Heart right ventricle (tissue), 16 donors: ENCODE data around the gene CLK2. TPM values are rescaled to one million over a fixed set of nuclear protein-coding genes. Genes with fewer than 3 reads are reported as not detected.
"Not testable (repeated sequence)": the region's sequence is repeated elsewhere in the genome, so short reads cannot be mapped to it uniquely, and the experiment has no call there.

Experiments used
- ATAC-seq, 8 donors: fragments of 200-7000 bp; cut with Tn5 transposase; one replicate each; pipeline ENCODE4 v1.9.1; 2020; ENCODE audit warnings: mild to moderate bottlenecking in 8 of 8, moderate library complexity in 8 of 8, moderate number of reproducible peaks in 1 of 8
- DNase-seq, 2 donors: peaks; one replicate each; pipeline ENCODE4 v3.0.0-alpha.2; 2020
- H3K27ac ChIP-seq, 10 donors: fragments of 200-600 bp; sonication (generic) in 2 of 10; one replicate each; pipeline versions ENCODE4 v1.5.0 to v1.8.0; 2020 to 2022; ENCODE audit warnings: mild to moderate bottlenecking in 3 of 10
- H3K27me3 ChIP-seq, 7 donors: fragments of 200-600 bp; one replicate each; pipeline ENCODE4 v1.8.0; 2021 to 2022; ENCODE audit warnings: mild to moderate bottlenecking in 2 of 7
- H3K36me3 ChIP-seq, 9 donors: fragments of 200-600 bp; sonication (generic) in 1 of 9; one replicate each; pipeline versions ENCODE4 v1.5.0 to v1.8.0; 2020 to 2022; ENCODE audit warnings: mild to moderate bottlenecking in 2 of 9
- H3K4me1 ChIP-seq, 9 donors: fragments of 200-600 bp; sonication (generic) in 1 of 9; one replicate each; pipeline versions ENCODE4 v1.5.0 to v1.8.0; 2020 to 2022; ENCODE audit warnings: mild to moderate bottlenecking in 4 of 9
- H3K4me3 ChIP-seq, 10 donors: fragments of 200-600 bp; sonication (generic) in 2 of 10; one replicate each; pipeline versions ENCODE4 v1.5.0 to v1.8.0; 2020 to 2022; ENCODE audit warnings: mild to moderate bottlenecking in 7 of 10, moderate library complexity in 2 of 10
- H3K9me3 ChIP-seq, 11 donors: fragments of 200-600 bp in 10 of 11; sonication (generic) in 2 of 11; one replicate each; pipeline versions ENCODE4 v1.5.0 to v1.8.0; 2013 to 2022; ENCODE audit warnings: mild to moderate bottlenecking in 2 of 11, control low read depth in 1 of 11, moderate library complexity in 1 of 11
- CTCF ChIP-seq, 9 donors: fragments of 200-600 bp; sonication (generic) in 2 of 9; IDR thresholded peaks; one replicate each; pipeline versions ENCODE4 v1.5.0 to v1.8.0; 2021 to 2022; ENCODE audit warnings: antibody characterized with exemption in 9 of 9, mild to moderate bottlenecking in 5 of 9, moderate library complexity in 1 of 9
- WGBS, 2 donors: extraction: QIAGEN DNeasy Blood & Tissue Kit; methylation state at CpG; one replicate each; pipeline ENCODE4 v1.1.7; 2013; ENCODE audit warnings: inconsistent platforms in 1 of 2; 5-methylcytosine and 5-hydroxymethylcytosine counted together
- intact Hi-C, 10 donors: fragments of 100-400 bp; cut with DNase I; formaldehyde crosslinking; loops; one replicate each; pipeline versions ENCODE4 v1.11.1 to v1.14.2; 2022
- polyA plus RNA-seq, 2 donors: library from polyadenylated mRNA; stranded (reverse); fragments of 200-250 nt; gene quantifications; one replicate each; pipeline ENCODE4 v1.2.3, GENCODE V29; 2013
- total RNA-seq, 10 donors: library from RNA; stranded (reverse); fragmentation: NEBNext Ultra II Directional in 3 of 10; extraction: Animal tissue kit (Norgen Biotek cat#: 25700) in 3 of 10; gene quantifications; one replicate each; pipeline versions ENCODE4 v1.2.1 to v1.2.4, GENCODE V29; 2021 to 2023
- donor health status: Arrhythmogenic right ventricular cardiomyopathy.
- donor health status: ischemic (EF 13 %, LVEDD 7.1; RV severe dilation, severe dysfunction).
- donor health status: healthy with polysubstance abuse.
- donor health status: DM: no; HTN: yes; CAD: no.
- donor health status: DM: no; HTN: no; CAD: no.
- donor health status: ischemic (EF 25% LVEDD 6.9; RV normal size, moderate dysfunction).
- donor health status: ischemic (EF 25% LVEDD 5.7; RV mildly dilated, moderate dysfunction).
- donor health status: healthy.
- donor health status: DM: yes; HTN: yes; CAD: no.
- donor health status: Ischemic cardiomyopathy.
- donor health status: ischemic (EF 35%, LVEDD 5.7; RV mildly dilated, moderate dysfunction).
- donor health status: nonischemic (EF 11% LVEDD 7.7; RV severe dilation, severe dysfunction).
- donor health status: DM: yes; HTN: yes; CAD: no.
- donor health status: PGD.
- donor health status: ischemic (EF 29% LVEDD 5.4; RV normal size, mild dysfunction).
- donor health status: nonischemic (EF 23%, LVEDD 6.1; RV moderate dilation, normal function).

Gene CLK2
- total and polyA plus RNA-seq, 12 donors: 12.5 to 47.1 (median 18.0) TPM

GRCh38 chr1:155228096-155228427 is 45.2 kb downstream of the CLK2 start:
- Histone ChIP-seq H3K27ac (peak overlapping the region in 9 of 10 donors; percentile 42 to 91 (median 88)), H3K27me3 (no peaks in the 10 kb centered on the region), H3K4me1 (peaks cover 6 to 49% (median 21%) of the 10 kb centered on the region in 9 donors), H3K9me3 (no peaks in the 10 kb centered on the region), H3K4me3 (peak overlapping the region in 9 of 10 donors; percentile 37 to 73 (median 62)), H3K36me3 (no peaks in the 10 kb centered on the region)
- no peak for ATAC-seq
- WGBS, 2 donors: 50 to 51% methylated on average over 9 of the region's 9 CpGs
- intact Hi-C loops: loop anchor here in 2 of 10 donors (5.0 to 10.0 kb wide), 2 partner anchors 51 to 53 kb away; partner anchors contain the start of genes KRTCAP2 (in 1 of the 2) and TRIM46 (in 1 of the 2)
- DNase-seq: no peak
- no peak for TF ChIP-seq CTCF (IDR thresholded peaks at IDR 0.05)

- Histone ChIP-seq H3K27ac (peak overlapping the region; percentile 42 to 91 (median 88)), H3K4me1 (peaks cover 6 to 54% (median 21%) of the 10 kb centered on the region in 9 donors), H3K36me3 (no peaks in the 10 kb centered on the region), H3K27me3 (no peaks in the 10 kb centered on the region), H3K4me3 (peak overlapping the region; percentile 32 to 73 (median 62)), H3K9me3 (no peaks in the 10 kb centered on the region)
- intact Hi-C loops: loop anchor here in 4 of 10 donors (1.0 to 10.0 kb wide), 5 partner anchors 19 to 53 kb away; partner anchors contain the start of genes MTX1 (in 2 of the 4), KRTCAP2 (in 1 of the 4) and TRIM46 (in 1 of the 4)
- WGBS, 2 donors: 0 to 1% methylated on average over 42 of the region's 42 CpGs
- DNase-seq: peak; percentile 96 to 99
- peak in 1 of 9 donors; percentile 10 for TF ChIP-seq CTCF (IDR thresholded peaks at IDR 0.05)
- peak; percentile 97 to 99 (median 98) for ATAC-seq
These were observed 45.8 kb downstream of the CLK2 start for GRCh38 chr1:155227261-155228095.

GRCh38 chr1:155226910-155227260 is 46.4 kb downstream of the CLK2 start:
- DNase-seq: peak; percentile 29 to 55
- Histone ChIP-seq H3K36me3 (no peaks in the 10 kb centered on the region), H3K4me1 (peaks cover 6 to 58% (median 17%) of the 10 kb centered on the region in 9 donors), H3K27me3 (no peaks in the 10 kb centered on the region), H3K4me3 (peak overlapping the region; percentile 32 to 73 (median 62)), H3K27ac (peak overlapping the region; percentile 15 to 91 (median 88)), H3K9me3 (no peaks in the 10 kb centered on the region)
- peak in 1 of 9 donors; percentile 16 for TF ChIP-seq CTCF (IDR thresholded peaks at IDR 0.05)
- intact Hi-C loops: loop anchor here in 5 of 10 donors (1.0 to 10.0 kb wide), 6 partner anchors 18 to 52 kb away; partner anchors contain the start of genes MTX1 (in 2 of the 5), KRTCAP2 (in 1 of the 5) and TRIM46 (in 1 of the 5)
- WGBS, 2 donors: 0% methylated on average over 19 of the region's 19 CpGs
- ATAC-seq: peak; percentile 13 to 73 (median 48)

- intact Hi-C loops: loop anchor here in 5 of 10 donors (1.0 to 10.0 kb wide), 5 partner anchors 18 to 52 kb away; partner anchors contain the start of genes KRTCAP2 (in 1 of the 5), MTX1 (in 1 of the 5) and TRIM46 (in 1 of the 5)
- DNase-seq (peak; percentile 69 to 77), ATAC-seq (peak; percentile 27 to 72 (median 59))
- peak; percentile 8 to 78 (median 62) for TF ChIP-seq CTCF (IDR thresholded peaks at IDR 0.05)
- Histone ChIP-seq H3K27ac (peak overlapping the region in 9 of 10 donors; percentile 70 to 91 (median 88)), H3K27me3 (no peaks in the 10 kb centered on the region), H3K4me1 (peaks cover 6 to 60% (median 17%) of the 10 kb centered on the region in 9 donors), H3K9me3 (no peaks in the 10 kb centered on the region), H3K4me3 (peak overlapping the region; percentile 32 to 73 (median 62)), H3K36me3 (no peaks in the 10 kb centered on the region)
- WGBS, 2 donors: 2% methylated on average over 7 of the region's 7 CpGs
These were observed 47.0 kb downstream of the CLK2 start for GRCh38 chr1:155226188-155226909.

- 96% methylated on average over 8 of the region's 8 CpGs for WGBS, 2 donors
- H3K36me3 ChIP-seq, DNase-seq, H3K27me3 ChIP-seq, ATAC-seq, H3K4me3 ChIP-seq, H3K9me3 ChIP-seq: not testable (repeated sequence)
- Histone ChIP-seq H3K4me1 (peaks cover 6 to 68% (median 17%) of the 10 kb centered on the region in 9 donors), H3K27ac (peak overlapping the region in 2 of 10 donors; percentile 88 to 89)
- intact Hi-C loops: loop anchor here in 2 of 10 donors (5.0 to 10.0 kb wide), 2 partner anchors 48 to 51 kb away; partner anchors contain the start of genes KRTCAP2 (in 1 of the 2) and TRIM46 (in 1 of the 2)
These were observed 47.9 kb downstream of the CLK2 start for GRCh38 chr1:155225404-155225759.
